ENCODE data around the gene CCDC142. TPM values are rescaled to one million over a fixed set of nuclear protein-coding genes. Genes with fewer than 3 reads are reported as not detected.

CCDC142 gene
- polyA plus RNA-seq, 1 donor from 2014 or later: 21.6 TPM

DNA sequence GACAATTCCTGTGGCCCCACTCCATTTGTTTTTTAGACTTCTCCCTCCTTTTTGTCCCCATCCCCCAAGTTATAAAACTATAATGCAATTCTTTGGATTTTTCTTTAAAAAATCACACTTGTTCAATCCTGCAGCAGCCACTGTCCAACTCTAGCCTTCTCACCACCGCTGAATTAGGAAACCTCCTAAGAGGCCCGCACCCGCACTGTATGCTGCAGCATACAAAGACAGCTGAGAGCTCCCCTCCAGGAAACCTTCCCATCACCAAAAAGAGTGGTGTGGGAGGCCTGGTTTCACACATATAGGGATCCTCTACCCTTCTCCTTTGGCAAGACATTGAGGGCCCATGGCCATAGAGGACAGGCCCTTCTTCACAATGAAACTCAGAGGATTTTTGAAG, 21.8 kb upstream of the CCDC142 start:
- no peak overlapping the region for H3K4me2 ChIP-seq (ENCODE audit: low read length)
- H3K27ac ChIP-seq (ENCODE audit: low read length): no peak overlapping the region
- peaks cover 7% of the 10 kb centered on the region for H3K36me3 ChIP-seq (ENCODE audit: insufficient read depth, low read length)
- H4K20me1 ChIP-seq (ENCODE audit: insufficient read depth): no peaks in the 10 kb centered on the region
- H3K9ac ChIP-seq (ENCODE audit: low read length): no peak overlapping the region
- TF ChIP-seq EZH2 (IDR thresholded peaks at IDR 0.05; ENCODE audit: borderline replicate concordance, insufficient read depth, low read length, poor library complexity, severe bottlenecking) (no peak), EP300 (conservative IDR thresholded peaks at IDR 0.05; ENCODE audit: poor library complexity, severe bottlenecking) (no peak)
- H3K79me2 ChIP-seq (replicated peaks; ENCODE audit: insufficient read depth, low read length): peaks cover 6% of the 10 kb centered on the region
- no peaks in the 10 kb centered on the region for H3K9me3 ChIP-seq (ENCODE audit: low read length)
- H2AFZ ChIP-seq (ENCODE audit: low read depth, low read length): no peak overlapping the region
- H3F3A ChIP-seq (ENCODE audit: insufficient read depth, low read length, poor library complexity, severe bottlenecking): peaks cover 3% of the 10 kb centered on the region
- H3K4me3 ChIP-seq (ENCODE audit: low read length): no peak overlapping the region
- H3K9me2 ChIP-seq (ENCODE audit: insufficient read depth, low read length): no peaks in the 10 kb centered on the region
- peaks cover 76% of the 10 kb centered on the region for H3K27me3 ChIP-seq (ENCODE audit: insufficient read depth, low read depth, low read length)

DNA sequence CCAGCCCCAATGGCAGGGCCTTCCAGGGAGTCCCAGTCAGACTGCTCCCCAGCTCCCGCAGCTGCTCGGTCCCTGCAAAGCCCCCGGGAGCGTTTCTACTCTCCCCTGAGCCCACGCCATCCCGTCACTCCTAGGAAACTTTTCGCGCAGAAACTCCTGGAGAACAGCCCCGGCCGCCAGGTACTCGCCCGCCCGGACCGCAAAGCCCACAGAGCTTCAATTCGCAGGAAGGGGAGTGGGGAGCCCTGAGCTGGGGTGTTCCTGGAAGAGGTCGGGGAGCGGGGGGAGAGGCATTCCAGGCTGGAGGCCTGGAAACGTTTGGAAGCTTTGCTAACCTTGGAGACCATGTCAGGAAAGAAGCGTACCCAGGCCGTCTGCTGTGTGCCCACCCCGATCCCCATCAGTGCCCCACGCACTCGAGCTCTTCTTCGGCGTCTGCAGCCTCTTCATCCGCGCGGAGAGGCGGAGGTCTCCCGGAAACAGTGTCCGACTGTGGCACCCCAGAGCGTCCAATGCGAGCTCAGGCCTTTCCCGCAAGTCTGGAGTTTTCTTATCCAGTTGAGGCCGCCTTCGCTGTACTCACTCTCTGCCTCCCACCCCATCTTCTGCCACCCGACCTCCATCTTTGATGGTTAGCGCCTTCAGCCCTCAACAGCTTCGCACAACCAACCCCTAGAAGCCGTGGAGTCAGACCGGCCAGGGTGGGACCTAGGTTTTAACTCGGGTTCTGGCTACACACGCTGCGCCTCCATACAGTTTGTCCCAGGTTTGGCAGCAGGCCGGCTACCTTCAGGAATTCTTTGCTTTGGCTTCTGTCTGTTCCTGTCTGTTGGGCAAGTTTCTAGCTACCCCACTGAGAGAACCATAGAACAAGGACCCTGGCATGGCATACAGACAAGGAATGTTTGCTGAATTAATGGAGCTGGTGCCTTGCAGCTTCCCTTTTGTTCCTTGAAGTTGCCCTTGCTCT, 21.0 kb upstream of the CCDC142 start:
- Histone ChIP-seq H3K27me3 (ENCODE audit: insufficient read depth, low read depth, low read length) (peaks cover 77% of the 10 kb centered on the region), H3K9ac (ENCODE audit: low read length) (no peak overlapping the region), H3K4me2 (ENCODE audit: low read length) (no peak overlapping the region), H2AFZ (ENCODE audit: low read depth, low read length) (no peak overlapping the region), H3K36me3 (ENCODE audit: insufficient read depth, low read length) (peaks cover 7% of the 10 kb centered on the region), H3F3A (ENCODE audit: insufficient read depth, low read length, poor library complexity, severe bottlenecking) (peaks cover 3% of the 10 kb centered on the region), H4K20me1 (ENCODE audit: insufficient read depth) (no peaks in the 10 kb centered on the region), H3K79me2 (replicated peaks; ENCODE audit: insufficient read depth, low read length) (peaks cover 6% of the 10 kb centered on the region), H3K27ac (ENCODE audit: low read length) (no peak overlapping the region), H3K9me2 (ENCODE audit: insufficient read depth, low read length) (no peaks in the 10 kb centered on the region), H3K4me3 (ENCODE audit: low read length) (peak overlapping the region; percentile 30), H3K9me3 (ENCODE audit: low read length) (no peaks in the 10 kb centered on the region)
- TF ChIP-seq TAF1 (IDR thresholded peaks at IDR 0.05; ENCODE audit: low read depth) (no peak), SMC3 (conservative IDR thresholded peaks at IDR 0.05; ENCODE audit: poor library complexity) (no peak), EP300 (conservative IDR thresholded peaks at IDR 0.05; ENCODE audit: poor library complexity, severe bottlenecking) (no peak), EZH2 (IDR thresholded peaks at IDR 0.05; ENCODE audit: borderline replicate concordance, insufficient read depth, low read length, poor library complexity, severe bottlenecking) (no peak), POLR2AphosphoS5 (IDR thresholded peaks at IDR 0.05) (no peak), MXI1 (conservative IDR thresholded peaks at IDR 0.05; ENCODE audit: poor library complexity, severe bottlenecking) (no peak), RAD21 (conservative IDR thresholded peaks at IDR 0.05) (no peak)
- TF ChIP-seq, protein P1, sequence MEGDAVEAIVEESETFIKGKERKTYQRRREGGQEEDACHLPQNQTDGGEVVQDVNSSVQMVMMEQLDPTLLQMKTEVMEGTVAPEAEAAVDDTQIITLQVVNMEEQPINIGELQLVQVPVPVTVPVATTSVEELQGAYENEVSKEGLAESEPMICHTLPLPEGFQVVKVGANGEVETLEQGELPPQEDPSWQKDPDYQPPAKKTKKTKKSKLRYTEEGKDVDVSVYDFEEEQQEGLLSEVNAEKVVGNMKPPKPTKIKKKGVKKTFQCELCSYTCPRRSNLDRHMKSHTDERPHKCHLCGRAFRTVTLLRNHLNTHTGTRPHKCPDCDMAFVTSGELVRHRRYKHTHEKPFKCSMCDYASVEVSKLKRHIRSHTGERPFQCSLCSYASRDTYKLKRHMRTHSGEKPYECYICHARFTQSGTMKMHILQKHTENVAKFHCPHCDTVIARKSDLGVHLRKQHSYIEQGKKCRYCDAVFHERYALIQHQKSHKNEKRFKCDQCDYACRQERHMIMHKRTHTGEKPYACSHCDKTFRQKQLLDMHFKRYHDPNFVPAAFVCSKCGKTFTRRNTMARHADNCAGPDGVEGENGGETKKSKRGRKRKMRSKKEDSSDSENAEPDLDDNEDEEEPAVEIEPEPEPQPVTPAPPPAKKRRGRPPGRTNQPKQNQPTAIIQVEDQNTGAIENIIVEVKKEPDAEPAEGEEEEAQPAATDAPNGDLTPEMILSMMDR (IDR thresholded peaks at IDR 0.05; ENCODE audit: poor library complexity, severe bottlenecking): no peak
- TF ChIP-seq, protein P2, sequence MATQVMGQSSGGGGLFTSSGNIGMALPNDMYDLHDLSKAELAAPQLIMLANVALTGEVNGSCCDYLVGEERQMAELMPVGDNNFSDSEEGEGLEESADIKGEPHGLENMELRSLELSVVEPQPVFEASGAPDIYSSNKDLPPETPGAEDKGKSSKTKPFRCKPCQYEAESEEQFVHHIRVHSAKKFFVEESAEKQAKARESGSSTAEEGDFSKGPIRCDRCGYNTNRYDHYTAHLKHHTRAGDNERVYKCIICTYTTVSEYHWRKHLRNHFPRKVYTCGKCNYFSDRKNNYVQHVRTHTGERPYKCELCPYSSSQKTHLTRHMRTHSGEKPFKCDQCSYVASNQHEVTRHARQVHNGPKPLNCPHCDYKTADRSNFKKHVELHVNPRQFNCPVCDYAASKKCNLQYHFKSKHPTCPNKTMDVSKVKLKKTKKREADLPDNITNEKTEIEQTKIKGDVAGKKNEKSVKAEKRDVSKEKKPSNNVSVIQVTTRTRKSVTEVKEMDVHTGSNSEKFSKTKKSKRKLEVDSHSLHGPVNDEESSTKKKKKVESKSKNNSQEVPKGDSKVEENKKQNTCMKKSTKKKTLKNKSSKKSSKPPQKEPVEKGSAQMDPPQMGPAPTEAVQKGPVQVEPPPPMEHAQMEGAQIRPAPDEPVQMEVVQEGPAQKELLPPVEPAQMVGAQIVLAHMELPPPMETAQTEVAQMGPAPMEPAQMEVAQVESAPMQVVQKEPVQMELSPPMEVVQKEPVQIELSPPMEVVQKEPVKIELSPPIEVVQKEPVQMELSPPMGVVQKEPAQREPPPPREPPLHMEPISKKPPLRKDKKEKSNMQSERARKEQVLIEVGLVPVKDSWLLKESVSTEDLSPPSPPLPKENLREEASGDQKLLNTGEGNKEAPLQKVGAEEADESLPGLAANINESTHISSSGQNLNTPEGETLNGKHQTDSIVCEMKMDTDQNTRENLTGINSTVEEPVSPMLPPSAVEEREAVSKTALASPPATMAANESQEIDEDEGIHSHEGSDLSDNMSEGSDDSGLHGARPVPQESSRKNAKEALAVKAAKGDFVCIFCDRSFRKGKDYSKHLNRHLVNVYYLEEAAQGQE (IDR thresholded peaks at IDR 0.05; ENCODE audit: borderline replicate concordance): no peak
